MM.1S (cell line): ENCODE measurements around the gene DNAH8.

ENCODE experiments used
- EZH2 ChIP-seq: fragments of 300-600 bp; sonication (generic); optimal IDR thresholded peaks from 2 replicates; pipeline ENCODE3; 2017; ENCODE audit warnings: low read depth, mild to moderate bottlenecking, antibody characterized with exemption, low read length, mixed read lengths
- TF ChIP-seq, protein P1 (sequence below): fragments of 300-600 bp; sonication (generic); IDR thresholded peaks from 2 replicates; pipeline ENCODE4 v1.5.1; 2016; ENCODE audit warnings: antibody characterized with exemption, low read length, mixed read lengths

DNA sequence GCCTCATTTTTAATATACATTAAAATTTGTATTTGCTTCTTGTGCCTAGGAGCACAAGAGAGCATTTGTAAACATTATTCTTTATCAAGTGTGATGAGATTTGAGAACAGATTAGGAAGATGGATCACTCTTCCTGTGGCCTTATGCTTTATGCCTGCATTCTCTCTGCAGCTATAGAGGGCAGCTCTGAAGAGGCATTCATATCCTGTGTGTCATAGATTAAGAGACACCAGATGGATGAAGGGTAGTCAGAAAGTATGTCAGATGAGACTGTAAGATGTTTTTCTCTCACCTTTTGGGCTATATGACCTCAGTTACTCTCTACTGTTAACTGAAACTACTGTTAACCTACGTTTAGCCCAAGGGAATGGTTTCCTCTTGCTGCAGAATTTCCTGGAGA is 61.4 kb downstream of the DNAH8 start:
- TF ChIP-seq EZH2: no peak
- TF ChIP-seq, protein P1, sequence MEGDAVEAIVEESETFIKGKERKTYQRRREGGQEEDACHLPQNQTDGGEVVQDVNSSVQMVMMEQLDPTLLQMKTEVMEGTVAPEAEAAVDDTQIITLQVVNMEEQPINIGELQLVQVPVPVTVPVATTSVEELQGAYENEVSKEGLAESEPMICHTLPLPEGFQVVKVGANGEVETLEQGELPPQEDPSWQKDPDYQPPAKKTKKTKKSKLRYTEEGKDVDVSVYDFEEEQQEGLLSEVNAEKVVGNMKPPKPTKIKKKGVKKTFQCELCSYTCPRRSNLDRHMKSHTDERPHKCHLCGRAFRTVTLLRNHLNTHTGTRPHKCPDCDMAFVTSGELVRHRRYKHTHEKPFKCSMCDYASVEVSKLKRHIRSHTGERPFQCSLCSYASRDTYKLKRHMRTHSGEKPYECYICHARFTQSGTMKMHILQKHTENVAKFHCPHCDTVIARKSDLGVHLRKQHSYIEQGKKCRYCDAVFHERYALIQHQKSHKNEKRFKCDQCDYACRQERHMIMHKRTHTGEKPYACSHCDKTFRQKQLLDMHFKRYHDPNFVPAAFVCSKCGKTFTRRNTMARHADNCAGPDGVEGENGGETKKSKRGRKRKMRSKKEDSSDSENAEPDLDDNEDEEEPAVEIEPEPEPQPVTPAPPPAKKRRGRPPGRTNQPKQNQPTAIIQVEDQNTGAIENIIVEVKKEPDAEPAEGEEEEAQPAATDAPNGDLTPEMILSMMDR: no peak
